A549 treated with Hydrocortisone at 1 μM for 4 hours (cell line): ENCODE data around the gene CCDC106. TPM values are rescaled to one million over a fixed set of nuclear protein-coding genes. Genes with fewer than 3 reads are reported as not detected.

ENCODE experiments used
- total RNA-seq: library from RNA; stranded (reverse); fragments of 200-300 nt; extraction: Qiagen RNA extraction; gene quantifications from 5 replicates; pipeline ENCODE4 v1.2.3, GENCODE V29; 2022

Gene CCDC106
- 16.8 to 19.4 TPM (median 17.5 TPM) in 5 replicates for total RNA-seq

GRCh38 chr19:55647732-55648584 lies at the start of gene CCDC106:
CCDC106 (plus strand) TSS chr19:55648212; CDS start chr19:55649047, 835 bp downstream.

GRCh38 chr19:55599468-55599841 lies 48.6 kb upstream of the CCDC106 start, which contains the start of gene FIZ1:
FIZ1 (minus strand) TSS chr19:55599517; CDS start chr19:55597865, 1,652 bp downstream.

GRCh38 chr19:55599842-55600661 lies 48.0 kb upstream of the CCDC106 start, which contains the start of gene ZNF524:
ZNF524 (plus strand) TSS chr19:55600288; CDS start chr19:55602113, 1,825 bp downstream.

GRCh38 chr19:55605637-55606470 lies 42.2 kb upstream of the CCDC106 start, which contains the start of gene ZNF865:
ZNF865 (plus strand) TSS chr19:55605647; CDS start chr19:55613619, 7,972 bp downstream.

GRCh38 chr19:55624109-55625003 lies 23.7 kb upstream of the CCDC106 start, which contains the start of gene ZNF784:
ZNF784 (minus strand) TSS chr19:55624566; CDS start chr19:55624561, 5 bp downstream.

GRCh38 chr19:55640577-55641425 lies 7.2 kb upstream of the CCDC106 start, which contains the start of gene ZNF580:
ZNF580 (plus strand) TSS chr19:55641002; CDS start chr19:55642509, 1,507 bp downstream.

GRCh38 chr19:55643003-55643886 lies 4.8 kb upstream of the CCDC106 start, which contains the start of gene ZNF581:
ZNF581 (plus strand) TSS chr19:55643649; CDS start chr19:55644572, 923 bp downstream.

GRCh38 chr19:55654868-55655647 lies 7.0 kb downstream of the CCDC106 start, which contains the start of gene U2AF2:
U2AF2 (plus strand) TSS chr19:55655035; CDS start chr19:55655105, 70 bp downstream.

GRCh38 chr19:55674841-55675660 lies 27.0 kb downstream of the CCDC106 start, which contains the start of gene EPN1:
EPN1 (plus strand) TSS chr19:55675226; CDS start chr19:55678628, 3,402 bp downstream.

Other genes with a start within 250 kb of the CCDC106 start
- 244 to 439 TPM (median 386 TPM) in 5 replicates for gene UBE2S, start 240.4 kb upstream of the CCDC106 start, total RNA-seq
- not detected in 5 replicates for gene SHISA7, start 204.9 kb upstream of the CCDC106 start, total RNA-seq
- 50.1 to 63.3 TPM (median 58.1 TPM) in 5 replicates for gene ISOC2, start 186.6 kb upstream of the CCDC106 start, total RNA-seq
- gene C19orf85, start 183.5 kb upstream of the CCDC106 start, total RNA-seq, result not detected in 5 replicates
- 5.2 to 9.1 TPM (median 6.3 TPM) in 5 replicates for gene ZNF628, start 171.6 kb upstream of the CCDC106 start, total RNA-seq
- 31.4 to 58.8 TPM (median 53.6 TPM) in 5 replicates for gene NAT14, start 163.0 kb upstream of the CCDC106 start, total RNA-seq
- gene SSC5D, start 159.8 kb upstream of the CCDC106 start, total RNA-seq, result 0.34 to 1.2 TPM (median 0.77 TPM) in 5 replicates
- gene SBK2, start 111.1 kb upstream of the CCDC106 start, total RNA-seq, result 1.6 to 2.3 TPM (median 2.1 TPM) in 5 replicates
- 1.5 to 2.4 TPM (median 1.7 TPM) in 5 replicates for gene SBK3, start 102.7 kb upstream of the CCDC106 start, total RNA-seq
- gene ZNF579, start 67.4 kb upstream of the CCDC106 start, total RNA-seq, result 19.9 to 35.0 TPM (median 29.6 TPM) in 5 replicates
- gene FIZ1, start 48.7 kb upstream of the CCDC106 start, total RNA-seq, result 18.6 to 24.5 TPM (median 24.2 TPM) in 5 replicates
- gene ZNF524, start 47.9 kb upstream of the CCDC106 start, total RNA-seq, result 11.2 to 18.9 TPM (median 16.4 TPM) in 5 replicates
- 7.2 to 12.0 TPM (median 10.9 TPM) in 5 replicates for gene ZNF865, start 42.6 kb upstream of the CCDC106 start, total RNA-seq
- 4.6 to 6.1 TPM (median 5.4 TPM) in 5 replicates for gene ZNF784, start 23.6 kb upstream of the CCDC106 start, total RNA-seq
- gene ZNF580, start 7.2 kb upstream of the CCDC106 start, total RNA-seq, result 26.3 to 52.7 TPM (median 47.0 TPM) in 5 replicates
- gene ZNF581, start 4.6 kb upstream of the CCDC106 start, total RNA-seq, result 36.1 to 50.8 TPM (median 48.2 TPM) in 5 replicates
- 262 to 324 TPM (median 284 TPM) in 5 replicates for gene U2AF2, start 6.8 kb downstream of the CCDC106 start, total RNA-seq
- gene EPN1, start 27.0 kb downstream of the CCDC106 start, total RNA-seq, result 145 to 205 TPM (median 194 TPM) in 5 replicates
- not detected in 5 replicates for gene NLRP9, start 90.2 kb downstream of the CCDC106 start, total RNA-seq
- gene RFPL4A, start 110.9 kb downstream of the CCDC106 start, total RNA-seq, result 0.38 to 1.1 TPM (median 0.84 TPM) in 5 replicates
- gene RFPL4AL1, start 120.9 kb downstream of the CCDC106 start, total RNA-seq, result 0.28 TPM in 1 of 5 replicates, not detected in the others
- 0.02 to 0.06 TPM (median 0.03 TPM) in 5 replicates for gene NLRP11, start 183.8 kb downstream of the CCDC106 start, total RNA-seq
- not detected in 5 replicates for gene NLRP4, start 188.3 kb downstream of the CCDC106 start, total RNA-seq